GM19372 (cell line): Measurements from ENCODE around the gene RXRB.
"Not testable (repeated sequence)": the region's sequence is repeated elsewhere in the genome, so short reads cannot be mapped to it uniquely, and the experiment has no call there.

Experiments
- ATAC-seq: cut with Tn5 transposase; IDR thresholded peaks from one replicate; pipeline ENCODE4 v1.9.1; 2021; ENCODE audit warnings: mild to moderate bottlenecking, low read depth, moderate library complexity; ENCODE audit not compliant: unreplicated experiment

The RXRB gene

GRCh38 chr6:33200219-33201146, at the start of gene RXRB, which contains the start of gene SLC39A7:
TSS of gene RXRB (minus strand) at chr6:33200665. CDS start at chr6:33200476, 189 bp downstream.
TSS of gene SLC39A7 (plus strand) at chr6:33200867. CDS start at chr6:33201246, 379 bp downstream.
- peak; percentile 64 for ATAC-seq

- no peak for ATAC-seq
These were observed 49.5 kb upstream of the RXRB start for GRCh38 chr6:33249732-33250630.

GRCh38 chr6:33248932-33249731, 48.7 kb upstream of the RXRB start:
- ATAC-seq: peak; percentile 86

- no peak for ATAC-seq
These were observed 48.1 kb upstream of the RXRB start for GRCh38 chr6:33248643-33248931.

GRCh38 chr6:33247977-33248642, 47.6 kb upstream of the RXRB start:
- peak; percentile 34 for ATAC-seq

- no peak for ATAC-seq
These were observed 43.0 kb upstream of the RXRB start for GRCh38 chr6:33243476-33243875.

- ATAC-seq: no peak
These were observed 41.5 kb upstream of the RXRB start for GRCh38 chr6:33241968-33242367.

GRCh38 chr6:33237741-33238140, 37.3 kb upstream of the RXRB start:
- no peak for ATAC-seq

- ATAC-seq: no peak
These were observed 36.4 kb upstream of the RXRB start for GRCh38 chr6:33236852-33237251.

GRCh38 chr6:33236328-33236727, 35.9 kb upstream of the RXRB start:
- no peak for ATAC-seq

- no peak for ATAC-seq
These were observed 34.8 kb upstream of the RXRB start for GRCh38 chr6:33235221-33235634.

GRCh38 chr6:33226503-33227120, 26.1 kb upstream of the RXRB start:
- not testable (repeated sequence) for ATAC-seq

- no peak for ATAC-seq
These were observed 17.2 kb upstream of the RXRB start for GRCh38 chr6:33217681-33218080.

GRCh38 chr6:33217246-33217645, 16.8 kb upstream of the RXRB start:
- ATAC-seq: no peak

- ATAC-seq: no peak
These were observed 15.7 kb upstream of the RXRB start for GRCh38 chr6:33216117-33216649.

- no peak for ATAC-seq
These were observed 15.0 kb upstream of the RXRB start for GRCh38 chr6:33215271-33216116.

GRCh38 chr6:33213989-33214335, 13.5 kb upstream of the RXRB start:
- no peak for ATAC-seq

- no peak for ATAC-seq
These were observed 12.9 kb upstream of the RXRB start for GRCh38 chr6:33213166-33213988.
